GM19468 (cell line): ENCODE data around the gene EPN3.

Experiments used
- ATAC-seq: cut with Tn5 transposase; IDR thresholded peaks from one replicate; pipeline ENCODE4 v1.9.1; 2021; ENCODE audit warnings: mild to moderate bottlenecking, moderate library complexity, moderate number of reproducible peaks; ENCODE audit not compliant: unreplicated experiment; ENCODE audit errors: extremely low read depth

The EPN3 gene

GRCh38 chr17:50532452-50533024 is at the start of gene EPN3:
Gene EPN3, plus strand, starts transcription at chr17:50532735. Its CDS starts 3,822 bp downstream, at chr17:50536557.
- ATAC-seq = no peak

- no peak for ATAC-seq
These were observed 49.3 kb upstream of the EPN3 start for GRCh38 chr17:50483266-50483665.

DNA sequence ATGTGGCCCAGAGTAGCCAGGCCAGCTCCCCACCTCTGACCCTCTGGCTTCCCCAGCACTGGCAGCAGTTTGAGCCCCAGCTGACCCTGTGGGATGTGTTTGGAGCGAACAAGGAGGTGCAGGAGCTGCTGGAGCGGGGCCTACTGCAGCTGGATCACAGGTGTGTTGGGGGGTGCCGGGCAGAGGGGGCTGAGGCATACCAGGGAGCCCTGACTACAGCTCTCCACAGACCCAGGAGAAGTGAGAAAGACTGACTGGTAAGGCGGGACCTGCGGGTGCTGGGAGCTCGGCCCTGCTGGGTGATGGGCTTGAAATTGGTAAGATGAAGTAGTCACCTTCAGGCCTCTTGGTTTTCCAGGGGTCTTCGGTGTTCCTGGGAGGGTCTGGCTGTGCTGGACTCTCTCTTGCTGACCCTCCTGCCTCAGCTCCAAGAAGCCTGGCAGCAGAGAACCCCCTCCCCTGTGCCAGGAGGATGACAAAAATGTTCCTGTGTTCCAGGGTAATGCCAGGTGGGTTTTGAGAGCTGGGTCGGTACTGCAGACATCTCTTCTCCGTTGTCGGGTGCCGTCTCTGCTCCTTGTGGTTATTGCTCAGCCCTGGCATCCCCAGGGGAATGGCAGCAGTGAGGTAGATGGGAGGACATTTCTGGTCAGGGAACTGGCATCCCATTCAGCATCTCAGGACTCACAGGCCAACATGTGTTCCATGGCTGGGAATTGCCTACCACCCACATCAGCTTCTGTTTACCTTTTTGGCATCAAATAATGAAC is 48.0 kb upstream of the EPN3 start:
- ATAC-seq = no peak

DNA sequence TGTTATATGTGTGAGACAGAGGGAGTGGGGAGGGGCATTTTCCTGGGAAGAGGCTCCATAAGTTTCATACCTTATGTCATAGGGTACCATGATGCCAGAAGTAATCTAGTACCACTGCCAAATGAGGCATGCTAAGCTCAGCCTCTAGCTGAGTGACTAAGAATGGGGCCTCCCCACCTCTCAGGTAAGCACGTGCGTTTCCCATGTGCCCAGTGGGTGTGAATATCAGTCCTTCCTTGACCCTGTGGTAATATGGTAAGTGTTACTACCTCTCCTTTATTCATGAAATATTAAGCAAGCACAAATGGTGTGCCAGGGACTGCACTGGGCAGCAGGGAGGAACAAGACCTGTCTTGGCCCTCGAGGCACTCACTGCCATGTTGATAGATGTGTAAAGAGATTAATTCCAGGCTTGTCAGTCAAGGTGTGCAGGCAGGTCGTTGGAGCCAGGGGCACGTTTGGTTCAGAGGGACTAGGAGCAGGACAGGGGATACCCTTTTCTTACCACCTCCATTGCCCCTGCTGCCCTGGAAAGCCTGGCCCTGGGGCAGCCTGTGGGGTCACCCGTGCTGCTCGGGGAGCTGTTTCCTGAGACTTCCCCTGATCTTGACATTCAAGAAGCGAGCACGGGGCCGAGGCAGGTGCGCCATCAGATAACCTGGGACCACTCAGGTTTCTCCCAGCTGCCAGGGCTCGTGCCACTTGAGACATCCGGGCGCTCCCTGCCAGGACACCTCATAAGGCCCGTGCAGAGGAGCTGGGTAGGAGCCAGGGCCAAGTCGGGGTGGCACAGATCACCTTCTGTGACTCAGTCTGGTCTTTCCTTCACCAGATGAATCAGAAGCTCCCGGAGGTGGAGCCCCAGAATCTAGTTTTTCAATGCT is 45.1 kb upstream of the EPN3 start:
- ATAC-seq = no peak

DNA sequence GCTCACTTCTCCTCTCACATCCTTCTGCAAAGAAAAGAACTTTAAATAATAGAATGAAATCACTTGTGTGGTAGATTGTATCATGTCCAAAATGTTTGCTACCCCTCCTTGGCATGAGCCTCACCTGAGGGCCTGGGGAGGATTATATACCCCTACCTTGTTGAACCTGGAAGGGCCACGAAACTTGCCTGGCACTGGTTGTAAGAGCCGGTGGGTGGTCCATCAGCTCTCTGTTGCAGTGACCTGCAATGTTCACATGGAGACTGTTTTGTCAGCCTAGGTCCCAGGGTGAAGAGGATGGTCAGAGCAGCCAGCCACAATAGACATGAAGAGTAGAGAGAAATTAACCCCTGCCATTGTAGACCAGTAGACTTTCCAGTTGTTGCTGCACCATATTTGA is 43.7 kb upstream of the EPN3 start:
- ATAC-seq = no peak

GRCh38 chr17:50491505-50491904 is 41.0 kb upstream of the EPN3 start:
- no peak for ATAC-seq

GRCh38 chr17:50492214-50492613 is 40.3 kb upstream of the EPN3 start:
- ATAC-seq = no peak

- no peak for ATAC-seq
These were observed 38.8 kb upstream of the EPN3 start for GRCh38 chr17:50493744-50494143.

DNA sequence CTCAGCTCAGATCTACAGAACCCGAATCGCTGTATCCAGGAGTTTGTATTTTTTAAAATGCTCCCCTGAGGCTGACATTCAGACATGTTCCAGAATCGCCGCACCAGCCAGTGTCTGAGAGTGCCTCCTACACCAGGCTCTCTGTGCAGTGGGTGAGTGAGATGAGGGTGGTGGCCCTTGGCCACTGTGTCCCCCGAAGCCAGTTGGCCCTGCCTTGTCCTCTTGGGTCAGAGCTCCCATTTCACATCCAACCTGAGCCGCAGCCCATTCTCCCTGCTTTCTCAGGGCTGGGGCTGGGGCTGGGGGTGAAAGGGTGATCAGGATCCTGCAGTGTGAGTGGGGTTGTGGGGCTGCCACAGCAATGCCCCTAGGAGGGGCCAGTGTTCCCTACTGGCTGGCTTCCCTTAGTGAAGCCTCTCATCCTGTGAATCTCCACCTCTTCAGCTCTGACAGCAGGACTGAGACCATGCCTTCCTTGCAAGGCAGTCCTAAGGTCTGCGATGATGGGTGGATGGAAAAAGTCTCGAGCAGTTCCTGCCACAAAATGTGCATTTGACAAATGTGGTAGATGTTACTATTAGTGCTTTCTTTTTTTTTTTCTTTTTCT is 37.2 kb upstream of the EPN3 start:
- ATAC-seq = no peak

GRCh38 chr17:50495918-50496317 is 36.6 kb upstream of the EPN3 start:
- no peak for ATAC-seq

- ATAC-seq = no peak
These were observed 34.3 kb upstream of the EPN3 start for GRCh38 chr17:50498021-50498874.

DNA sequence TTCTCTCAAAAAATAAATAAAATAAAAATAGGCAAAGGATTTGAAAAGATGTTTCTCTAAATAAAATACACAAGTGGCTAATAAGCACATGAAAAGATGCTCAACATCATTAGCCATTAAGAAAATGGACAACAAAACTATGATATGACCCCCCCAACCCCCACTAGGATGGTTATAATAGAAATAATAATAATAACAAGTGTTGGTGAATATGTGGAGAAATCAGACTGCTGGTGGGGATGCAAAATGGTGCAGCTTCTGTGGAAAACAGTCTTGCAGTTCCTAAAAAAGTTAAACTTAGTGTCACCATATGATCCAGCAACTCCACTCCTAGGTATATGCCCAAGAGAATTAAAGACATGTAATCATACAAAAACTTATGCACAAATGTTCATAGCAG is 33.3 kb upstream of the EPN3 start:
- no peak for ATAC-seq

- no peak for ATAC-seq
These were observed 32.8 kb upstream of the EPN3 start for GRCh38 chr17:50499721-50500120.

- ATAC-seq = no peak
These were observed 31.5 kb upstream of the EPN3 start for GRCh38 chr17:50501054-50501453.

DNA sequence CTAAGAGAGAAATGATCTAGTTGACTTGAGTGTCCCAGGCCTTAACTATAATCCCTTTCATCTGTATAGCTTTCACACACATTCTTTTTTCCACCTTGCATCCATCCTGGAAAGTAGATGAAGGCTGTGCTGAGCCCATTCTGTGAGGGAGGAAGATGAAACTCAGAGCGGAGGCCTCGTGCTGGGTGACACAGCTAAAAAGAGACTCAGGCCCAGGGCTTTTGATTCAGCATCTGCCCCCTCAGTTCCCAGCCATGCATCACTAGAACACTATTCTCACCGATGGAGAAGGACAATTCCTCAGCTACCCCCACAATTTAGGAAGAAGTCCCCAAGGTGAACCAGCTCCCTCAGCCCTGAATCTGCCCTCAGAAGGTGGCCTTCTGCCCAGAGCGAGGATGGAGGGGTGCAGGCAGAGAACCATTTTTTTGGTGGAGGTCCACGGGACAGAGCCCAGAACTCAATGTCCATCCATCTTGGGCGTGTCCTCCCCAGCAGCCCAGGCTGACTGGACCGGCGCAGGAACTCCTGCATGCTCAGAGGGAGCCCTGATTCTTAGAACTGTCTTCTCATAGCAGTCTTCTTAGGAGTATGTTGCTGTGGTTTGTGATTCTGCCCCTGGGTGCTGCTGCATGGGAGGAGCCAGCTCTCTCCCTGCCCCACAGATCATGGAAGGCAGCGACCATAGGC is 30.1 kb upstream of the EPN3 start:
- ATAC-seq = no peak

DNA sequence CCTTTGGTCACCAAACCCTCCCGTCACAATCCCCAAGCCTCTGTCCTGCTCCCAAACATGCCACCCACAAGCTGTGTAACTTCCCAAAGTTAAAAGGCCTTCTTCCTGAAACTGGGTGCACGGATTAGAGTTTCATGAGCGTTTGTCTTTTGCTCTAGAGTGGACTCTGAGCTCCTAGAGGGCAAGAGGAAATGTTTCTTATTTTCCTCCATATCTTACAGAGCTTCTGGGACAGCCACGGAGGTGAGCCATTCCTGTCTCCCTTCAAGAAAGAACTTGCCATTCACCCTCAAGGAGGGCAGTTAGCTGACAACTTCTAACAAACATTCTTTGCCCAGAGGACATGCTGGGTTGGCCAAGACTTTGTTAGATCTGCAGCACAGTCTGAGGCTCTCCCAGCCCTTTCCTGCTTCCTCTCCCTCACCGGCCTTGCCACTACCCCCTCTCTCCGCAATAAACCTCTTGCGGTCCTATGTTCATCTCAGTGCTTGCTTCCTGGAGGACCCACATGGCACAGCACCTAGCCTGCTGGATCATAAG is 26.9 kb upstream of the EPN3 start:
- ATAC-seq = no peak

DNA sequence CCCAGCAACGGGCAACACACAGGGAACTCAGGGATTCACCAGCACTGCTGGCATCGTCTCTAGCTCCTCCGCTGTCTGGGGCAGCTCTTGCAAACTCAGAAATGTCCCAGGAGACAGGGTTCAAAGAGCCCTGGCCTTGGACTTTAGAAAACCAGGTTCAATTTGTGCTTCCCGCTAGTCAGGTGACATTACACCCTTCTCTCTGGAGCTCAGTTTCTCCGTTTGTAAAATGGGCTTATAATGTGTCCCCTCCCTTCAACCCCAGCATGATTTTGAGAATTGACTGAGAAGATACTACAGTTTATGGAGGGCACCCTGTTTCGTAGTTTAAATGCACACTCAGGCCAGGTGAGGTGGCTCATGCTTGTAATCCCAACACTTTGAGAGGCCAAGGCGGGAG is 26.2 kb upstream of the EPN3 start:
- ATAC-seq = no peak

DNA sequence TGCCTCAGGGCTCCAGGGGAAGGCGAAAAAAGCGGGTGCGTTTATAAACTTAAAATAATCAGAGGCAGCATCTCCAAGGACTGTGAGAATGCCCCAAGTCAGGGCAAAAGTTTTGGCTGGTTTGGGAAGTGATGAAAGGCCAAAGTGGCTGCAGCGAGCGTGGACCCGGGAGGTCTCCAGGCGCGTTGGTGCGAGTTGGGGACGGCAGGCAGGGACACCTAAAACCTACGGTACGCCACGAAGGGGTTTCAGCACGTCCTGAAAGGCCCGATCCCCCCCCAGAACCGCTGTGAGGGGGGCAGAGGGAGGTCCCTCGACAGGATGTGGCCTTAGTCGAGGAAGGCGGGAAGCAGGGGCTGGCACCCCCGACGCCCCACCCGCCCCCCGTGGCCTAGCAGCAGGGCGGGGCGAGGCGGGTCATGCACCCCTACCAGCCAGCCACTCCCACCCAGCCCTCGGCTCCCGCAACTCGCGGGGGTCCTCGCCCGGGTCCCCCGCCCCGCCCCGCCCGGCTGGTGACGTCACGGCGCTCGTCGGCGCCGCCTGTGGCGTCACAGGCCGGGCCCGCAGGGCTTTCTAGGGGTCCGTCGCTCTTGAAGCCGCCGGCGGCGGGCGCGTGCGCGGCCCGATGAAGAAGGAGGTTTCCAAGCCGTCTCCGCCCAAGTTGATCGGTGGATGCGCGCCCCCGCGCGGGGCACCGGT is 24.5 kb upstream of the EPN3 start, which contains the start of gene MYCBPAP:
Gene MYCBPAP, plus strand, starts transcription at position 569 of the 702 bp plus-strand sequence. CDS start 236 bp downstream, outside the sequence.
- ATAC-seq = peak; percentile 24
